RWPE2 (cell line): ENCODE data around the gene SCRN3.
"Not testable (repeated sequence)": the region's sequence is repeated elsewhere in the genome, so short reads cannot be mapped to it uniquely, and the experiment has no call there.

Experiments
- ATAC-seq: fragments of 200-7000 bp; cut with Tn5 transposase; 3 replicates; pipeline ENCODE4 v1.9.1; 2021; ENCODE audit warnings: low read depth
- DNase-seq: peaks from one replicate; pipeline ENCODE4 v3.0.0-alpha.2; 2020; ENCODE audit warnings: low spot score
- H3K27ac ChIP-seq: fragments of 450-650 bp; 2 replicates; pipeline ENCODE4 v1.5.1; 2017; ENCODE audit warnings: mild to moderate bottlenecking; ENCODE audit not compliant: poor library complexity, severe bottlenecking
- H3K27me3 ChIP-seq: fragments of 250-450 bp; sonication (Bioruptor Pico); 2 replicates; pipeline ENCODE4 v1.5.1; 2021; ENCODE audit warnings: mild to moderate bottlenecking, moderate library complexity; ENCODE audit not compliant: insufficient read depth, poor library complexity, severe bottlenecking
- H3K36me3 ChIP-seq: fragments of 250-450 bp; sonication (Bioruptor Pico); 2 replicates; pipeline ENCODE4 v1.5.1; 2020; ENCODE audit warnings: low read depth, mild to moderate bottlenecking, moderate library complexity
- H3K4me1 ChIP-seq: fragments of 250-450 bp; sonication (Bioruptor Pico); 2 replicates; pipeline ENCODE4 v1.5.1; 2021; ENCODE audit warnings: mild to moderate bottlenecking, moderate library complexity; ENCODE audit not compliant: insufficient read depth, poor library complexity, severe bottlenecking
- H3K4me3 ChIP-seq: fragments of 250-450 bp; sonication (Bioruptor Pico); 2 replicates; pipeline ENCODE4 v1.5.1; 2021; ENCODE audit warnings: mild to moderate bottlenecking, moderate library complexity; ENCODE audit not compliant: severe bottlenecking
- H3K9me3 ChIP-seq: fragments of 250-450 bp; sonication (Bioruptor Pico); 2 replicates; pipeline ENCODE4 v1.5.1; 2021; ENCODE audit warnings: mild to moderate bottlenecking, moderate library complexity; ENCODE audit not compliant: severe bottlenecking
- CTCF ChIP-seq: fragments of 450-650 bp; IDR thresholded peaks from one replicate; pipeline ENCODE4 v1.5.1; 2017; ENCODE audit warnings: mild to moderate bottlenecking, moderate library complexity; ENCODE audit not compliant: poor library complexity, severe bottlenecking

SCRN3 gene

GRCh38 chr2:174368691-174369090, 26.8 kb upstream of the SCRN3 start:
- ATAC-seq: no peak
- TF ChIP-seq CTCF: no peak
- Histone ChIP-seq H3K4me3 (no peak overlapping the region), H3K27ac (no peak overlapping the region), H3K27me3 (no peaks in the 10 kb centered on the region), H3K4me1 (no peaks in the 10 kb centered on the region), H3K36me3 (peaks cover 35% of the 10 kb centered on the region), H3K9me3 (no peaks in the 10 kb centered on the region)
- DNase-seq: no peak

- H3K4me3 ChIP-seq: no peak overlapping the region
- DNase-seq (no peak), ATAC-seq (no peak)
- no peaks in the 10 kb centered on the region for H3K27me3 ChIP-seq
- TF ChIP-seq CTCF: no peak
- no peaks in the 10 kb centered on the region for H3K4me1 ChIP-seq
- H3K9me3 ChIP-seq: no peaks in the 10 kb centered on the region
- no peak overlapping the region for H3K27ac ChIP-seq
- peaks cover 71% of the 10 kb centered on the region for H3K36me3 ChIP-seq
These were observed 18.6 kb upstream of the SCRN3 start for GRCh38 chr2:174376967-174377366.

GRCh38 chr2:174383796-174384195, 11.7 kb upstream of the SCRN3 start:
- H3K4me3 ChIP-seq: no peak overlapping the region
- no peak for ATAC-seq
- H3K9me3 ChIP-seq: no peaks in the 10 kb centered on the region
- TF ChIP-seq CTCF: no peak
- no peak overlapping the region for H3K27ac ChIP-seq
- no peaks in the 10 kb centered on the region for H3K4me1 ChIP-seq
- no peak for DNase-seq
- H3K36me3 ChIP-seq: peaks cover 41% of the 10 kb centered on the region
- no peaks in the 10 kb centered on the region for H3K27me3 ChIP-seq

GRCh38 chr2:174385201-174385600, 10.3 kb upstream of the SCRN3 start:
- Histone ChIP-seq H3K9me3 (no peaks in the 10 kb centered on the region), H3K4me1 (no peaks in the 10 kb centered on the region), H3K4me3 (no peak overlapping the region), H3K27ac (no peak overlapping the region), H3K36me3 (peaks cover 31% of the 10 kb centered on the region), H3K27me3 (no peaks in the 10 kb centered on the region)
- no peak for DNase-seq
- ATAC-seq: no peak
- no peak for TF ChIP-seq CTCF

GRCh38 chr2:174388706-174389105, 6.8 kb upstream of the SCRN3 start:
- not testable (repeated sequence) for H3K4me3 ChIP-seq, H3K27ac ChIP-seq, ATAC-seq, H3K4me1 ChIP-seq, DNase-seq, H3K9me3 ChIP-seq, H3K27me3 ChIP-seq
- H3K36me3 ChIP-seq: peaks cover 32% of the 10 kb centered on the region
